IPS-18a (cell line): ENCODE measurements around the gene CHN2.

Experiments
- H3K27ac ChIP-seq: one replicate; pipeline ENCODE4 v1.5.1; 2013; ENCODE audit warnings: low read length
- H3K27me3 ChIP-seq: one replicate; pipeline ENCODE4 v1.6.1; 2013; ENCODE audit warnings: mild to moderate bottlenecking, low read length; ENCODE audit not compliant: control insufficient read depth, insufficient read depth
- H3K36me3 ChIP-seq: one replicate; pipeline ENCODE4 v1.6.1; 2013; ENCODE audit warnings: low read depth, low read length; ENCODE audit not compliant: control insufficient read depth
- H3K4me1 ChIP-seq: one replicate; pipeline ENCODE4 v1.6.1; 2013; ENCODE audit warnings: low read depth, low read length; ENCODE audit not compliant: control insufficient read depth
- H3K4me3 ChIP-seq: one replicate; pipeline ENCODE4 v1.5.1; 2013; ENCODE audit warnings: low read length
- H3K9ac ChIP-seq: one replicate; pipeline ENCODE4 v1.6.1; 2013; ENCODE audit warnings: mild to moderate bottlenecking, low read length, moderate library complexity
- H3K9me3 ChIP-seq: one replicate; pipeline ENCODE4 v1.6.1; 2013; ENCODE audit warnings: low read depth, low read length; ENCODE audit not compliant: control insufficient read depth

CHN2 gene

GRCh38 chr7:29479301-29480200 is 285.0 kb downstream of the CHN2 start:
- Histone ChIP-seq H3K36me3 (no peaks in the 10 kb centered on the region), H3K4me1 (peaks cover 3% of the 10 kb centered on the region), H3K27me3 (no peaks in the 10 kb centered on the region), H3K9me3 (no peaks in the 10 kb centered on the region), H3K27ac (no peak overlapping the region), H3K9ac (no peak overlapping the region), H3K4me3 (no peak overlapping the region)

- Histone ChIP-seq H3K4me3 (no peak overlapping the region), H3K36me3 (no peaks in the 10 kb centered on the region), H3K27ac (no peak overlapping the region), H3K4me1 (peaks cover 6% of the 10 kb centered on the region), H3K9ac (no peak overlapping the region), H3K27me3 (no peaks in the 10 kb centered on the region), H3K9me3 (no peaks in the 10 kb centered on the region)
These were observed 285.9 kb downstream of the CHN2 start for GRCh38 chr7:29480451-29480850.

GRCh38 chr7:29480934-29481651 is 286.5 kb downstream of the CHN2 start:
- no peak overlapping the region for H3K27ac ChIP-seq
- H3K9ac ChIP-seq: no peak overlapping the region
- no peaks in the 10 kb centered on the region for H3K27me3 ChIP-seq
- no peaks in the 10 kb centered on the region for H3K36me3 ChIP-seq
- H3K4me3 ChIP-seq: no peak overlapping the region
- H3K9me3 ChIP-seq: no peaks in the 10 kb centered on the region
- peaks cover 12% of the 10 kb centered on the region for H3K4me1 ChIP-seq

GRCh38 chr7:29482056-29482455 is 287.5 kb downstream of the CHN2 start:
- no peak overlapping the region for H3K4me3 ChIP-seq
- no peak overlapping the region for H3K9ac ChIP-seq
- no peaks in the 10 kb centered on the region for H3K36me3 ChIP-seq
- H3K27me3 ChIP-seq: no peaks in the 10 kb centered on the region
- H3K9me3 ChIP-seq: no peaks in the 10 kb centered on the region
- no peak overlapping the region for H3K27ac ChIP-seq
- H3K4me1 ChIP-seq: peaks cover 12% of the 10 kb centered on the region

- Histone ChIP-seq H3K4me3 (no peak overlapping the region), H3K27ac (no peak overlapping the region), H3K4me1 (peaks cover 12% of the 10 kb centered on the region), H3K36me3 (no peaks in the 10 kb centered on the region), H3K9me3 (no peaks in the 10 kb centered on the region), H3K27me3 (no peaks in the 10 kb centered on the region), H3K9ac (no peak overlapping the region)
These were observed 288.9 kb downstream of the CHN2 start for GRCh38 chr7:29483219-29484104.

- H3K9ac ChIP-seq: no peak overlapping the region
- H3K36me3 ChIP-seq: no peaks in the 10 kb centered on the region
- no peaks in the 10 kb centered on the region for H3K9me3 ChIP-seq
- H3K27ac ChIP-seq: no peak overlapping the region
- H3K4me3 ChIP-seq: no peak overlapping the region
- H3K27me3 ChIP-seq: no peaks in the 10 kb centered on the region
- peaks cover 12% of the 10 kb centered on the region for H3K4me1 ChIP-seq
These were observed 289.7 kb downstream of the CHN2 start for GRCh38 chr7:29484280-29484679.

- H3K4me3 ChIP-seq: no peak overlapping the region
- no peaks in the 10 kb centered on the region for H3K27me3 ChIP-seq
- no peak overlapping the region for H3K27ac ChIP-seq
These were observed 291.0 kb downstream of the CHN2 start for GRCh38 chr7:29485339-29486190.

GRCh38 chr7:29486191-29486700 is 291.7 kb downstream of the CHN2 start:
- Histone ChIP-seq H3K27me3 (no peaks in the 10 kb centered on the region), H3K4me3 (no peak overlapping the region), H3K27ac (no peak overlapping the region), H3K4me1 (peaks cover 9% of the 10 kb centered on the region), H3K9me3 (no peaks in the 10 kb centered on the region), H3K36me3 (no peaks in the 10 kb centered on the region), H3K9ac (no peak overlapping the region)

More at GRCh38 chr7:29485339-29486190, 291.0 kb downstream of the CHN2 start:
- Histone ChIP-seq H3K4me1 (peaks cover 9% of the 10 kb centered on the region), H3K9ac (no peak overlapping the region), H3K36me3 (no peaks in the 10 kb centered on the region), H3K9me3 (no peaks in the 10 kb centered on the region)

- no peak overlapping the region for H3K9ac ChIP-seq
- H3K4me1 ChIP-seq: peaks cover 9% of the 10 kb centered on the region
- no peaks in the 10 kb centered on the region for H3K36me3 ChIP-seq
- H3K27ac ChIP-seq: no peak overlapping the region
- no peaks in the 10 kb centered on the region for H3K9me3 ChIP-seq
- H3K27me3 ChIP-seq: no peaks in the 10 kb centered on the region
- H3K4me3 ChIP-seq: no peak overlapping the region
These were observed 292.8 kb downstream of the CHN2 start for GRCh38 chr7:29487424-29487823.

- H3K27me3 ChIP-seq: no peaks in the 10 kb centered on the region
- H3K9me3 ChIP-seq: no peaks in the 10 kb centered on the region
- H3K27ac ChIP-seq: no peak overlapping the region
- no peak overlapping the region for H3K4me3 ChIP-seq
- peaks cover 9% of the 10 kb centered on the region for H3K4me1 ChIP-seq
- H3K9ac ChIP-seq: no peak overlapping the region
- no peaks in the 10 kb centered on the region for H3K36me3 ChIP-seq
These were observed 293.8 kb downstream of the CHN2 start for GRCh38 chr7:29488203-29488970.
